K562 (cell line): ENCODE results near the gene ZNF761. TPM values are rescaled to one million over a fixed set of nuclear protein-coding genes. Genes with fewer than 3 reads are reported as not detected.

Experiments used
- HDAC6 ChIP-seq: IDR thresholded peaks from 2 replicates; pipeline ENCODE4 v1.6.1; 2012; ENCODE audit warnings: low read depth, mild to moderate bottlenecking, control low read depth, inconsistent platforms, low read length, moderate library complexity
- RFX1 ChIP-seq: fragments of 450-650 bp; IDR thresholded peaks from 2 replicates; pipeline ENCODE4 v1.6.1; 2016; ENCODE audit warnings: mild to moderate bottlenecking, moderate library complexity
- ZBTB8A ChIP-seq: fragments of 450-650 bp; IDR thresholded peaks from 2 replicates; pipeline ENCODE4 v1.6.1; 2018; ENCODE audit warnings: mild to moderate bottlenecking, moderate library complexity; ENCODE audit not compliant: partially characterized antibody
- ZKSCAN1 ChIP-seq: fragments of 150-350 bp; IDR thresholded peaks from 2 replicates; pipeline ENCODE4 v1.6.1; 2016; ENCODE audit warnings: low read depth, low read length
- ZNF140 ChIP-seq: fragments of 250-450 bp; sonication (Bioruptor Pico); IDR thresholded peaks from 2 replicates; pipeline ENCODE4 v1.8.0; 2021; ENCODE audit warnings: moderate library complexity, mild to moderate bottlenecking, inconsistent platforms
- ZNF197 ChIP-seq: fragments of 200-800 bp; sonication (Bioruptor generic); IDR thresholded peaks from 2 replicates; pipeline ENCODE4 v1.6.1; 2016; ENCODE audit warnings: low read depth, missing genetic modification characterization, missing compliant biosample characterization
- ZNF384 ChIP-seq: IDR thresholded peaks from 2 replicates; pipeline ENCODE4 v1.6.1; 2012; ENCODE audit warnings: low read depth, low read length, improper control_type of control experiment
- ZNF830 ChIP-seq: fragments of 250-450 bp; sonication (Bioruptor Pico); IDR thresholded peaks from 2 replicates; pipeline ENCODE4 v1.5.0; 2021; ENCODE audit warnings: mild to moderate bottlenecking
- polyA plus RNA-seq, 8 experiments: library from polyadenylated mRNA; depleted of rRNA in 4 of 8; stranded (reverse) in 5 of 8; unstranded in 3 of 8; fragments of >200 nt; fragmentation: Nextera tagmentation in 2 of 8; fragmentation: Illumina TruSeq in 1 of 8; extraction: Ambion mirVana in 2 of 8; extraction: Trizol in 1 of 8; gene quantifications; 2 replicates each; pipeline versions ENCODE4 v1.2.1 to v1.2.3, GENCODE V29; 2011 to 2014; ENCODE audit warnings: inconsistent platforms in 1 of 8, missing spikeins in 1 of 8
- total RNA-seq, 7 experiments: library from RNA; depleted of rRNA in 6 of 7; stranded (reverse); fragments of >200 nt in 6 of 7; fragmentation: Illumina TruSeq in 2 of 7; extraction: Trizol in 2 of 7; gene quantifications; 2 replicates each; pipeline versions ENCODE4 v1.2.1 to v1.2.3, GENCODE V29; 2011 to 2021; ENCODE audit warnings: low replicate concordance in 1 of 7
- TF ChIP-seq, protein P1 (sequence below), 2 experiments: fragments of 450-650 bp in 1 of 2; sonication (generic) in 1 of 2; formaldehyde crosslinking in 1 of 2; IDR thresholded peaks; 2 replicates each; pipeline versions ENCODE4 v1.7.1 to v1.9.0; 2016 to 2022; ENCODE audit warnings: inconsistent platforms in 1 of 2, mild to moderate bottlenecking in 1 of 2, missing genetic modification reagents in 1 of 2
- TF ChIP-seq, protein P2 (sequence below), 2 experiments: fragments of 150-350 bp in 1 of 2; IDR thresholded peaks; 2 replicates each; pipeline ENCODE4 v1.6.1; 2012 to 2016; ENCODE audit warnings: low read depth in 2 of 2, low read length in 2 of 2, mild to moderate bottlenecking in 1 of 2, moderate library complexity in 1 of 2
- TF ChIP-seq, protein P3 (sequence below): fragments of 250-450 bp; sonication (Bioruptor Pico); IDR thresholded peaks from 2 replicates; pipeline ENCODE4 v1.8.0; 2022; ENCODE audit warnings: moderate library complexity, mild to moderate bottlenecking, inconsistent platforms

The ZNF761 gene
- total and polyA plus RNA-seq, 9 of the 15 experiments (the other 6 are each of a cell fraction or from before 2014, with no cell fraction given) = 10.3 to 30.2 (median 17.0) TPM

DNA sequence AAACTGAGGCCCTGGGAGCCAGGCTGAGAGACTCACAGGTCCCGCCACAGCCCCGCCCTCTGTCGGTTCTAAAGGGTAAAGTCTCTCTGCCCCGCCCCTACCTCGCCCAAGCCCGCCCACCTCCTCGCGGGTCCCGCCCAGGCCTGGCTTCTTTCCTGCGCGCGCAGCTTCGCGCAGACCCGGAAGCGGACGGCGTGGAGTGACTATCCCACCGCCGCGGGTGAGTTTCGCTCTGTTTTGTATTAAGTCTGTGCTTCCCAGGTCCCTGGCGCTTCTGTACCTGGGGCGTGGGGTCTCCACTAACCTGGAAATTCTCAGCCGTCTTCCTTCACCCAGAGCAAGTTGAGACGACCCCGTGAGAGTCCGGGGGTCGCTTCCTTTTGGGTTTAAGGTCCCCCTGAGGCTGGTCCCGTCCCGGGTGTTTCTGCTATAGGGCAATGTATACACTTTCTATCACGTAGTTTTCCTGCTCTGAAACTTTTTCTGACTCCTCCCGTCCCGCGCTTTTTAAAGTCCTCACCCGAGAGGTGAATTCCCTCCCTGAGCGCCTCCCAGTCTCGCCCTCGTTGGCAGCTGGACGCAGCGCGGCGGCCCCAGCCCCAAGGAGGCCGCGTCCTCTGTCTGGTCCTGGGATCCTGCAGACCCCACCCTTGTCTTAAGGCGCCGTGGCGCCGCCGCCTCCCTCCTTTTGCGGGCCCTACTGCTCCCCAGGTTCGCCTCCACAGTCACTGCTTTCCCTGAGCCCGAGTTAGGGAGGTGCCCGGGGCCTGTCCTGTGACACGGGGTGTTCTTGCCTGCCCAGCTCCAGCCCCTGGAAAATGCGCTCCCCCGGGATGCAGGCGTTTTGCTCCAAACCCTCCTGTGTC lies 36.6 kb upstream of the ZNF761 start, which contains the start of gene ZNF765 (continued):
- TF ChIP-seq, protein P1, sequence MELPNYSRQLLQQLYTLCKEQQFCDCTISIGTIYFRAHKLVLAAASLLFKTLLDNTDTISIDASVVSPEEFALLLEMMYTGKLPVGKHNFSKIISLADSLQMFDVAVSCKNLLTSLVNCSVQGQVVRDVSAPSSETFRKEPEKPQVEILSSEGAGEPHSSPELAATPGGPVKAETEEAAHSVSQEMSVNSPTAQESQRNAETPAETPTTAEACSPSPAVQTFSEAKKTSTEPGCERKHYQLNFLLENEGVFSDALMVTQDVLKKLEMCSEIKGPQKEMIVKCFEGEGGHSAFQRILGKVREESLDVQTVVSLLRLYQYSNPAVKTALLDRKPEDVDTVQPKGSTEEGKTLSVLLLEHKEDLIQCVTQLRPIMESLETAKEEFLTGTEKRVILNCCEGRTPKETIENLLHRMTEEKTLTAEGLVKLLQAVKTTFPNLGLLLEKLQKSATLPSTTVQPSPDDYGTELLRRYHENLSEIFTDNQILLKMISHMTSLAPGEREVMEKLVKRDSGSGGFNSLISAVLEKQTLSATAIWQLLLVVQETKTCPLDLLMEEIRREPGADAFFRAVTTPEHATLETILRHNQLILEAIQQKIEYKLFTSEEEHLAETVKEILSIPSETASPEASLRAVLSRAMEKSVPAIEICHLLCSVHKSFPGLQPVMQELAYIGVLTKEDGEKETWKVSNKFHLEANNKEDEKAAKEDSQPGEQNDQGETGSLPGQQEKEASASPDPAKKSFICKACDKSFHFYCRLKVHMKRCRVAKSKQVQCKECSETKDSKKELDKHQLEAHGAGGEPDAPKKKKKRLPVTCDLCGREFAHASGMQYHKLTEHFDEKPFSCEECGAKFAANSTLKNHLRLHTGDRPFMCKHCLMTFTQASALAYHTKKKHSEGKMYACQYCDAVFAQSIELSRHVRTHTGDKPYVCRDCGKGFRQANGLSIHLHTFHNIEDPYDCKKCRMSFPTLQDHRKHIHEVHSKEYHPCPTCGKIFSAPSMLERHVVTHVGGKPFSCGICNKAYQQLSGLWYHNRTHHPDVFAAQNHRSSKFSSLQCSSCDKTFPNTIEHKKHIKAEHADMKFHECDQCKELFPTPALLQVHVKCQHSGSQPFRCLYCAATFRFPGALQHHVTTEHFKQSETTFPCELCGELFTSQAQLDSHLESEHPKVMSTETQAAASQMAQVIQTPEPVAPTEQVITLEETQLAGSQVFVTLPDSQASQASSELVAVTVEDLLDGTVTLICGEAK (IDR thresholded peaks at IDR 0.05) = no peak
- TF ChIP-seq, protein P1 (CRISPR knock-in tag; IDR thresholded peaks at IDR 0.05) = no peak
- TF ChIP-seq ZNF140 (CRISPR knock-in tag) (no peak), ZNF384 (no peak), ZNF830 (CRISPR knock-in tag) (no peak), ZKSCAN1 (no peak), ZBTB8A (no peak), RFX1 (no peak), ZNF197 (CRISPR knock-in tag) (no peak), HDAC6 (no peak)
- TF ChIP-seq, protein P2, sequence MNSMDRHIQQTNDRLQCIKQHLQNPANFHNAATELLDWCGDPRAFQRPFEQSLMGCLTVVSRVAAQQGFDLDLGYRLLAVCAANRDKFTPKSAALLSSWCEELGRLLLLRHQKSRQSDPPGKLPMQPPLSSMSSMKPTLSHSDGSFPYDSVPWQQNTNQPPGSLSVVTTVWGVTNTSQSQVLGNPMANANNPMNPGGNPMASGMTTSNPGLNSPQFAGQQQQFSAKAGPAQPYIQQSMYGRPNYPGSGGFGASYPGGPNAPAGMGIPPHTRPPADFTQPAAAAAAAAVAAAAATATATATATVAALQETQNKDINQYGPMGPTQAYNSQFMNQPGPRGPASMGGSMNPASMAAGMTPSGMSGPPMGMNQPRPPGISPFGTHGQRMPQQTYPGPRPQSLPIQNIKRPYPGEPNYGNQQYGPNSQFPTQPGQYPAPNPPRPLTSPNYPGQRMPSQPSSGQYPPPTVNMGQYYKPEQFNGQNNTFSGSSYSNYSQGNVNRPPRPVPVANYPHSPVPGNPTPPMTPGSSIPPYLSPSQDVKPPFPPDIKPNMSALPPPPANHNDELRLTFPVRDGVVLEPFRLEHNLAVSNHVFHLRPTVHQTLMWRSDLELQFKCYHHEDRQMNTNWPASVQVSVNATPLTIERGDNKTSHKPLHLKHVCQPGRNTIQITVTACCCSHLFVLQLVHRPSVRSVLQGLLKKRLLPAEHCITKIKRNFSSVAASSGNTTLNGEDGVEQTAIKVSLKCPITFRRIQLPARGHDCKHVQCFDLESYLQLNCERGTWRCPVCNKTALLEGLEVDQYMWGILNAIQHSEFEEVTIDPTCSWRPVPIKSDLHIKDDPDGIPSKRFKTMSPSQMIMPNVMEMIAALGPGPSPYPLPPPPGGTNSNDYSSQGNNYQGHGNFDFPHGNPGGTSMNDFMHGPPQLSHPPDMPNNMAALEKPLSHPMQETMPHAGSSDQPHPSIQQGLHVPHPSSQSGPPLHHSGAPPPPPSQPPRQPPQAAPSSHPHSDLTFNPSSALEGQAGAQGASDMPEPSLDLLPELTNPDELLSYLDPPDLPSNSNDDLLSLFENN (IDR thresholded peaks at IDR 0.05; ENCODE audit: low read depth in 2 of 2, low read length in 2 of 2) = no peak
- TF ChIP-seq, protein P3, sequence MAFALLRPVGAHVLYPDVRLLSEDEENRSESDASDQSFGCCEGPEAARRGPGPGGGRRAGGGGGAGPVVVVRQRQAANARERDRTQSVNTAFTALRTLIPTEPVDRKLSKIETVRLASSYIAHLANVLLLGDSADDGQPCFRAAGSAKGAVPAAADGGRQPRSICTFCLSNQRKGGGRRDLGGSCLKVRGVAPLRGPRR (CRISPR knock-in tag) = no peak
